WTC11 (cell line): ENCODE measurements around the gene OR2AG1. TPM values are rescaled to one million over a fixed set of nuclear protein-coding genes. Genes with fewer than 3 reads are reported as not detected.

Experiments used
- ATAC-seq: fragments of 200-7000 bp; cut with Tn5 transposase; 2 replicates; pipeline ENCODE4 v1.10.0; 2021; ENCODE audit warnings: mild to moderate bottlenecking, moderate library complexity
- CTCF ChIA-PET: fragments of 300-600 bp; sonication (Branson Sonifier 250); formaldehyde crosslinking; loops from one replicate; lab custom pipeline; 2021; ENCODE audit warnings: antibody characterized with exemption; lab: Charles Lee
- POLR2A ChIA-PET: fragments of 350-600 bp; sonication (Branson Sonifier 250); formaldehyde crosslinking; loops from one replicate; lab custom pipeline; 2021; ENCODE audit warnings: antibody characterized with exemption; lab: Charles Lee
- DNase-seq: peaks from one replicate; pipeline ENCODE4 v3.0.0; 2021; ENCODE audit warnings: low spot score
- H3K27ac Mint-ChIP-seq: 2 replicates; pipeline ENCODE4 v1.8.0; 2021; ENCODE audit warnings: mixed read lengths
- H3K27me3 Mint-ChIP-seq: 2 replicates; pipeline ENCODE4 v1.8.0; 2021; ENCODE audit warnings: low read depth, mild to moderate bottlenecking, moderate library complexity, mixed read lengths
- H3K36me3 Mint-ChIP-seq: 2 replicates; pipeline ENCODE4 v1.8.0; 2021; ENCODE audit warnings: mixed read lengths
- H3K4me1 Mint-ChIP-seq: 2 replicates; pipeline ENCODE4 v1.8.0; 2022; ENCODE audit warnings: mixed read lengths
- H3K4me3 Mint-ChIP-seq: 2 replicates; pipeline ENCODE4 v1.8.0; 2021; ENCODE audit warnings: mild to moderate bottlenecking, moderate library complexity, mixed read lengths
- H3K9me3 Mint-ChIP-seq: 2 replicates; pipeline ENCODE4 v1.8.0; 2021; ENCODE audit warnings: mixed read lengths
- FOXP1 ChIP-seq: sonication (generic); formaldehyde crosslinking; IDR thresholded peaks from 2 replicates; pipeline ENCODE4 v1.8.0; 2022; ENCODE audit warnings: missing genetic modification reagents, mild to moderate bottlenecking, moderate library complexity, borderline replicate concordance
- IRF2 ChIP-seq: sonication (generic); formaldehyde crosslinking; IDR thresholded peaks from 2 replicates; pipeline ENCODE4 v1.8.0; 2022; ENCODE audit warnings: low read depth, missing genetic modification reagents, borderline replicate concordance
- KAT7 ChIP-seq: sonication (generic); formaldehyde crosslinking; IDR thresholded peaks from 2 replicates; pipeline ENCODE4 v1.8.1; 2023; ENCODE audit warnings: missing genetic modification reagents, mild to moderate bottlenecking, borderline replicate concordance
- MYBL2 ChIP-seq: sonication (generic); formaldehyde crosslinking; IDR thresholded peaks from 2 replicates; pipeline ENCODE4 v1.8.1; 2023; ENCODE audit warnings: mild to moderate bottlenecking, moderate library complexity, missing genetic modification reagents
- NFE2L1 ChIP-seq: sonication (generic); formaldehyde crosslinking; IDR thresholded peaks from 2 replicates; pipeline ENCODE4 v1.8.1; 2023; ENCODE audit warnings: missing genetic modification reagents
- NFYB ChIP-seq: sonication (generic); formaldehyde crosslinking; conservative IDR thresholded peaks from 2 replicates; pipeline ENCODE4 v1.8.0; 2022; ENCODE audit warnings: low read depth, missing genetic modification reagents
- NR2C2 ChIP-seq: sonication (generic); formaldehyde crosslinking; IDR thresholded peaks from 2 replicates; pipeline ENCODE4 v1.8.0; 2022; ENCODE audit warnings: mild to moderate bottlenecking, missing genetic modification reagents
- RORB ChIP-seq: fragments of 250-450 bp; sonication (Bioruptor Pico); IDR thresholded peaks from 2 replicates; pipeline ENCODE4 v1.9.0; 2021; ENCODE audit warnings: mild to moderate bottlenecking
- SOX15 ChIP-seq: fragments of 250-450 bp; sonication (Bioruptor Pico); IDR thresholded peaks from 2 replicates; pipeline ENCODE4 v1.9.0; 2021; ENCODE audit warnings: mild to moderate bottlenecking
- SP1 ChIP-seq: sonication (generic); formaldehyde crosslinking; conservative IDR thresholded peaks from 2 replicates; pipeline ENCODE4 v1.8.1; 2022; ENCODE audit warnings: missing genetic modification reagents
- TCF7 ChIP-seq: sonication (generic); formaldehyde crosslinking; IDR thresholded peaks from 2 replicates; pipeline ENCODE4 v1.8.0; 2022; ENCODE audit warnings: mild to moderate bottlenecking, low read depth, missing genetic modification reagents, moderate library complexity
- TEAD4 ChIP-seq: sonication (generic); formaldehyde crosslinking; IDR thresholded peaks from 2 replicates; pipeline ENCODE4 v1.8.0; 2022; ENCODE audit warnings: mild to moderate bottlenecking, missing genetic modification reagents
- ZBTB21 ChIP-seq: sonication (generic); formaldehyde crosslinking; IDR thresholded peaks from 2 replicates; pipeline ENCODE4 v1.8.1; 2023; ENCODE audit warnings: mild to moderate bottlenecking, missing genetic modification reagents, borderline replicate concordance
- ZNF232 ChIP-seq: sonication (generic); formaldehyde crosslinking; IDR thresholded peaks from 2 replicates; pipeline ENCODE4 v1.8.0; 2022; ENCODE audit warnings: mild to moderate bottlenecking, missing genetic modification reagents
- total RNA-seq: library from RNA; stranded (reverse); gene quantifications from 3 replicates; pipeline ENCODE4 v1.2.3, GENCODE V29; 2021
- TF ChIP-seq, protein P1 (sequence below): sonication (generic); formaldehyde crosslinking; IDR thresholded peaks from 2 replicates; pipeline ENCODE4 v1.8.1; 2023; ENCODE audit warnings: mild to moderate bottlenecking, missing genetic modification reagents, moderate library complexity
- TF ChIP-seq, protein P2 (sequence below): sonication (generic); formaldehyde crosslinking; IDR thresholded peaks from 2 replicates; pipeline ENCODE4 v1.8.1; 2023; ENCODE audit warnings: mild to moderate bottlenecking, moderate library complexity, missing genetic modification reagents
- TF ChIP-seq, protein P3 (sequence below): sonication (generic); formaldehyde crosslinking; IDR thresholded peaks from 2 replicates; pipeline ENCODE4 v1.8.1; 2022; ENCODE audit warnings: mild to moderate bottlenecking, missing genetic modification reagents, moderate library complexity, borderline replicate concordance
- TF ChIP-seq, protein P4 (sequence below): sonication (generic); formaldehyde crosslinking; conservative IDR thresholded peaks from 2 replicates; pipeline ENCODE4 v1.8.1; 2023; ENCODE audit warnings: mild to moderate bottlenecking, low read depth, missing genetic modification reagents, moderate library complexity
- TF ChIP-seq, protein P5 (sequence below): sonication (generic); formaldehyde crosslinking; IDR thresholded peaks from 2 replicates; pipeline ENCODE4 v1.8.1; 2022; ENCODE audit warnings: low read depth, mild to moderate bottlenecking, moderate library complexity, missing genetic modification reagents, borderline replicate concordance
- TF ChIP-seq, protein P6 (sequence below): sonication (generic); formaldehyde crosslinking; IDR thresholded peaks from 2 replicates; pipeline ENCODE4 v1.8.0; 2022; ENCODE audit warnings: missing genetic modification reagents

Gene OR2AG1
- total RNA-seq, 1 experiment from 2014 or later, result not detected

DNA sequence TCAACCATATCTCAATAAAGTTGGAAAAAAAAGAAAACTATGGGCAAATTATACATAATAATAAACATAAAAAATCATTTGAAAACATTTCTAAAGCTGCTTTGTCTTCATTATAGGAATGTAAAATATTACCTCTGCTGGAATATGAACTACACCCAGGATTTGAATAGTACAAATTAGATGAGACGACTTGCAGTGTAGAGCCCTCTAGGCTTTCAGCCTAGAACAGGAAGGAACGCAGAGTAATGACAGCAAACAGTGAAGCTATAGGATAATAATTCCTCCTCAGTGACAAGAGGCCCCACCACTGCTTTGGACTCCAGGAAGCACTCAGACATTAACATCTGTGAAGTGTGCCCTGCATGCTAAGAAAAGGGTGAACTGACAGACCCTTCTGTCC lies 7.7 kb downstream of the OR2AG1 start (continued):
- TF ChIP-seq, protein P1, sequence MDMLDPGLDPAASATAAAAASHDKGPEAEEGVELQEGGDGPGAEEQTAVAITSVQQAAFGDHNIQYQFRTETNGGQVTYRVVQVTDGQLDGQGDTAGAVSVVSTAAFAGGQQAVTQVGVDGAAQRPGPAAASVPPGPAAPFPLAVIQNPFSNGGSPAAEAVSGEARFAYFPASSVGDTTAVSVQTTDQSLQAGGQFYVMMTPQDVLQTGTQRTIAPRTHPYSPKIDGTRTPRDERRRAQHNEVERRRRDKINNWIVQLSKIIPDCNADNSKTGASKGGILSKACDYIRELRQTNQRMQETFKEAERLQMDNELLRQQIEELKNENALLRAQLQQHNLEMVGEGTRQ, result no peak
- TF ChIP-seq, protein P2, sequence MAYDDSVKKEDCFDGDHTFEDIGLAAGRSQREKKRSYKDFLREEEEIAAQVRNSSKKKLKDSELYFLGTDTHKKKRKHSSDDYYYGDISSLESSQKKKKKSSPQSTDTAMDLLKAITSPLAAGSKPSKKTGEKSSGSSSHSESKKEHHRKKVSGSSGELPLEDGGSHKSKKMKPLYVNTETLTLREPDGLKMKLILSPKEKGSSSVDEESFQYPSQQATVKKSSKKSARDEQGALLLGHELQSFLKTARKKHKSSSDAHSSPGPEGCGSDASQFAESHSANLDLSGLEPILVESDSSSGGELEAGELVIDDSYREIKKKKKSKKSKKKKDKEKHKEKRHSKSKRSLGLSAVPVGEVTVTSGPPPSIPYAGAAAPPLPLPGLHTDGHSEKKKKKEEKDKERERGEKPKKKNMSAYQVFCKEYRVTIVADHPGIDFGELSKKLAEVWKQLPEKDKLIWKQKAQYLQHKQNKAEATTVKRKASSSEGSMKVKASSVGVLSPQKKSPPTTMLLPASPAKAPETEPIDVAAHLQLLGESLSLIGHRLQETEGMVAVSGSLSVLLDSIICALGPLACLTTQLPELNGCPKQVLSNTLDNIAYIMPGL (CRISPR knock-in tag), result no peak

DNA sequence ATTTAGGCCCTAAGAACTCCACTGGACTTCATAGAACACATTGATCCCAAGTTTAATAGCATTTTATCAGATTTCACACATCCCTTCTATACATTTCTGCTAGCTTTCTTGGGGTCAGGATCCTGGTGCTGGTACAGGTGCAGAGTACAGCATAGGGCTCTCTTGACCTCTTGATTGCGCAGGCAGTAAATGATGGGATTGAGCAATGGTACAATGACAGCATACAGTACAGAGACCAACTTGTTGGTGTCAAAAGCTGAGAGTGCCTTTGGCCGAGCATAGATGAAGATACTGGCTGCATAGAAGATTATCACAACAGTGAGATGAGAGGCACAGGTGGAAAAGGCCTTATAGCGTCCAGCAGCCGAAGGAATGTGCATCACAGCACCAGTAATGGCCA lies 11.8 kb downstream of the OR2AG1 start:
- Mint-ChIP-seq H3K27ac (no peak overlapping the region), H3K36me3 (no peaks in the 10 kb centered on the region), H3K4me1 (no peaks in the 10 kb centered on the region), H3K4me3 (no peak overlapping the region)
- CTCF ChIA-PET, result interaction anchor here (1.0 kb wide), 1 partner anchor 39 kb away, joined by 3 read pairs; no protein-coding TSS in a partner anchor
- DNase-seq, result no peak
- TF ChIP-seq, protein P3, sequence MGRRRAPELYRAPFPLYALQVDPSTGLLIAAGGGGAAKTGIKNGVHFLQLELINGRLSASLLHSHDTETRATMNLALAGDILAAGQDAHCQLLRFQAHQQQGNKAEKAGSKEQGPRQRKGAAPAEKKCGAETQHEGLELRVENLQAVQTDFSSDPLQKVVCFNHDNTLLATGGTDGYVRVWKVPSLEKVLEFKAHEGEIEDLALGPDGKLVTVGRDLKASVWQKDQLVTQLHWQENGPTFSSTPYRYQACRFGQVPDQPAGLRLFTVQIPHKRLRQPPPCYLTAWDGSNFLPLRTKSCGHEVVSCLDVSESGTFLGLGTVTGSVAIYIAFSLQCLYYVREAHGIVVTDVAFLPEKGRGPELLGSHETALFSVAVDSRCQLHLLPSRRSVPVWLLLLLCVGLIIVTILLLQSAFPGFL (CRISPR knock-in tag), result no peak
- TF ChIP-seq NFE2L1 (CRISPR knock-in tag) (no peak), KAT7 (CRISPR knock-in tag) (no peak), RORB (CRISPR knock-in tag) (no peak), TCF7 (CRISPR knock-in tag) (no peak), SP1 (CRISPR knock-in tag) (no peak), ZNF232 (CRISPR knock-in tag) (no peak), MYBL2 (CRISPR knock-in tag) (no peak), SOX15 (CRISPR knock-in tag) (no peak), FOXP1 (CRISPR knock-in tag) (no peak), NFYB (CRISPR knock-in tag) (no peak), IRF2 (CRISPR knock-in tag) (no peak), ZBTB21 (CRISPR knock-in tag) (no peak), NR2C2 (CRISPR knock-in tag) (no peak), TEAD4 (CRISPR knock-in tag) (no peak)
- TF ChIP-seq, protein P4, sequence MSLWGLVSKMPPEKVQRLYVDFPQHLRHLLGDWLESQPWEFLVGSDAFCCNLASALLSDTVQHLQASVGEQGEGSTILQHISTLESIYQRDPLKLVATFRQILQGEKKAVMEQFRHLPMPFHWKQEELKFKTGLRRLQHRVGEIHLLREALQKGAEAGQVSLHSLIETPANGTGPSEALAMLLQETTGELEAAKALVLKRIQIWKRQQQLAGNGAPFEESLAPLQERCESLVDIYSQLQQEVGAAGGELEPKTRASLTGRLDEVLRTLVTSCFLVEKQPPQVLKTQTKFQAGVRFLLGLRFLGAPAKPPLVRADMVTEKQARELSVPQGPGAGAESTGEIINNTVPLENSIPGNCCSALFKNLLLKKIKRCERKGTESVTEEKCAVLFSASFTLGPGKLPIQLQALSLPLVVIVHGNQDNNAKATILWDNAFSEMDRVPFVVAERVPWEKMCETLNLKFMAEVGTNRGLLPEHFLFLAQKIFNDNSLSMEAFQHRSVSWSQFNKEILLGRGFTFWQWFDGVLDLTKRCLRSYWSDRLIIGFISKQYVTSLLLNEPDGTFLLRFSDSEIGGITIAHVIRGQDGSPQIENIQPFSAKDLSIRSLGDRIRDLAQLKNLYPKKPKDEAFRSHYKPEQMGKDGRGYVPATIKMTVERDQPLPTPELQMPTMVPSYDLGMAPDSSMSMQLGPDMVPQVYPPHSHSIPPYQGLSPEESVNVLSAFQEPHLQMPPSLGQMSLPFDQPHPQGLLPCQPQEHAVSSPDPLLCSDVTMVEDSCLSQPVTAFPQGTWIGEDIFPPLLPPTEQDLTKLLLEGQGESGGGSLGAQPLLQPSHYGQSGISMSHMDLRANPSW, result no peak
- TF ChIP-seq, protein P5, sequence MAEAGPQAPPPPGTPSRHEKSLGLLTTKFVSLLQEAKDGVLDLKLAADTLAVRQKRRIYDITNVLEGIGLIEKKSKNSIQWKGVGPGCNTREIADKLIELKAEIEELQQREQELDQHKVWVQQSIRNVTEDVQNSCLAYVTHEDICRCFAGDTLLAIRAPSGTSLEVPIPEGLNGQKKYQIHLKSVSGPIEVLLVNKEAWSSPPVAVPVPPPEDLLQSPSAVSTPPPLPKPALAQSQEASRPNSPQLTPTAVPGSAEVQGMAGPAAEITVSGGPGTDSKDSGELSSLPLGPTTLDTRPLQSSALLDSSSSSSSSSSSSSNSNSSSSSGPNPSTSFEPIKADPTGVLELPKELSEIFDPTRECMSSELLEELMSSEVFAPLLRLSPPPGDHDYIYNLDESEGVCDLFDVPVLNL (CRISPR knock-in tag), result no peak
- TF ChIP-seq, protein P6, sequence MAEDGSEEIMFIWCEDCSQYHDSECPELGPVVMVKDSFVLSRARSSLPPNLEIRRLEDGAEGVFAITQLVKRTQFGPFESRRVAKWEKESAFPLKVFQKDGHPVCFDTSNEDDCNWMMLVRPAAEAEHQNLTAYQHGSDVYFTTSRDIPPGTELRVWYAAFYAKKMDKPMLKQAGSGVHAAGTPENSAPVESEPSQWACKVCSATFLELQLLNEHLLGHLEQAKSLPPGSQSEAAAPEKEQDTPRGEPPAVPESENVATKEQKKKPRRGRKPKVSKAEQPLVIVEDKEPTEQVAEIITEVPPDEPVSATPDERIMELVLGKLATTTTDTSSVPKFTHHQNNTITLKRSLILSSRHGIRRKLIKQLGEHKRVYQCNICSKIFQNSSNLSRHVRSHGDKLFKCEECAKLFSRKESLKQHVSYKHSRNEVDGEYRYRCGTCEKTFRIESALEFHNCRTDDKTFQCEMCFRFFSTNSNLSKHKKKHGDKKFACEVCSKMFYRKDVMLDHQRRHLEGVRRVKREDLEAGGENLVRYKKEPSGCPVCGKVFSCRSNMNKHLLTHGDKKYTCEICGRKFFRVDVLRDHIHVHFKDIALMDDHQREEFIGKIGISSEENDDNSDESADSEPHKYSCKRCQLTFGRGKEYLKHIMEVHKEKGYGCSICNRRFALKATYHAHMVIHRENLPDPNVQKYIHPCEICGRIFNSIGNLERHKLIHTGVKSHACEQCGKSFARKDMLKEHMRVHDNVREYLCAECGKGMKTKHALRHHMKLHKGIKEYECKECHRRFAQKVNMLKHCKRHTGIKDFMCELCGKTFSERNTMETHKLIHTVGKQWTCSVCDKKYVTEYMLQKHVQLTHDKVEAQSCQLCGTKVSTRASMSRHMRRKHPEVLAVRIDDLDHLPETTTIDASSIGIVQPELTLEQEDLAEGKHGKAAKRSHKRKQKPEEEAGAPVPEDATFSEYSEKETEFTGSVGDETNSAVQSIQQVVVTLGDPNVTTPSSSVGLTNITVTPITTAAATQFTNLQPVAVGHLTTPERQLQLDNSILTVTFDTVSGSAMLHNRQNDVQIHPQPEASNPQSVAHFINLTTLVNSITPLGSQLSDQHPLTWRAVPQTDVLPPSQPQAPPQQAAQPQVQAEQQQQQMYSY (CRISPR knock-in tag), result no peak
- TF ChIP-seq, all 79 proteins: peak for 0
- Mint-ChIP-seq H3K9me3 (peaks cover 2% of the 10 kb centered on the region; the same call in 1 of the 2 replicates), H3K27me3 (no peaks in the 10 kb centered on the region; the same call in 1 of the 2 replicates)
- ATAC-seq, result no peak
- POLR2A ChIA-PET, result no interaction called here
